GM23248 (cell line): Measurements from ENCODE around the gene ANTXR2.

ENCODE experiments used
- EZH2 ChIP-seq: fragments of 200-600 bp; sonication (generic); IDR thresholded peaks from 2 replicates; pipeline ENCODE4 v1.6.1; 2018; ENCODE audit warnings: antibody characterized with exemption, mild to moderate bottlenecking; ENCODE audit not compliant: insufficient read depth, poor library complexity, severe bottlenecking
- EZH2phosphoT487 ChIP-seq: fragments of 200-600 bp; sonication (generic); IDR thresholded peaks from 2 replicates; pipeline ENCODE4 v1.6.1; 2018; ENCODE audit warnings: antibody characterized with exemption, moderate library complexity, mild to moderate bottlenecking, low read depth; ENCODE audit not compliant: insufficient read depth

DNA sequence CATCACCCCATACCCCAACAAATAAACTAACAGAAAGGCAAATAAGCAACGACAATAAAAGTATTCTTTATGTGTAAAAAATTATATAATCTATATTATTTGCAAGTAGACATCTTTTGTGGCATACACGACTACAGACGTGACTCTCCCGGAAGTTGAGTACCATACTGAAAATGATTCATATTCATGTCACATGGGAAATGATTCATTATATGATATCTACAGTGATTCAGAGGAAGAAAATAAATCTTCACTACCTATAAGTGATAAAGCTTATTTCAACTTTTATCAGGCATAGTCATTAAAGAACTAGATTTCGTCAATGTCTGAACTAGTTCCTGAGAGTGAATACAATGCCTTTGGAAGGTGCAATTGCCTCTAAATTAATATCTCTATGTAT lies 4.6 kb upstream of the ANTXR2 start:
- TF ChIP-seq EZH2, result no peak
- TF ChIP-seq EZH2phosphoT487, result no peak
